ENCODE measurements around the gene TRAPPC2L. TPM values are rescaled to one million over a fixed set of nuclear protein-coding genes. Genes with fewer than 3 reads are reported as not detected.

TRAPPC2L gene
- total and polyA plus RNA-seq, 2 of the 13 experiments (the other 11 are each of a cell fraction or from before 2014, with no cell fraction given) = 96.3 to 107 TPM

DNA sequence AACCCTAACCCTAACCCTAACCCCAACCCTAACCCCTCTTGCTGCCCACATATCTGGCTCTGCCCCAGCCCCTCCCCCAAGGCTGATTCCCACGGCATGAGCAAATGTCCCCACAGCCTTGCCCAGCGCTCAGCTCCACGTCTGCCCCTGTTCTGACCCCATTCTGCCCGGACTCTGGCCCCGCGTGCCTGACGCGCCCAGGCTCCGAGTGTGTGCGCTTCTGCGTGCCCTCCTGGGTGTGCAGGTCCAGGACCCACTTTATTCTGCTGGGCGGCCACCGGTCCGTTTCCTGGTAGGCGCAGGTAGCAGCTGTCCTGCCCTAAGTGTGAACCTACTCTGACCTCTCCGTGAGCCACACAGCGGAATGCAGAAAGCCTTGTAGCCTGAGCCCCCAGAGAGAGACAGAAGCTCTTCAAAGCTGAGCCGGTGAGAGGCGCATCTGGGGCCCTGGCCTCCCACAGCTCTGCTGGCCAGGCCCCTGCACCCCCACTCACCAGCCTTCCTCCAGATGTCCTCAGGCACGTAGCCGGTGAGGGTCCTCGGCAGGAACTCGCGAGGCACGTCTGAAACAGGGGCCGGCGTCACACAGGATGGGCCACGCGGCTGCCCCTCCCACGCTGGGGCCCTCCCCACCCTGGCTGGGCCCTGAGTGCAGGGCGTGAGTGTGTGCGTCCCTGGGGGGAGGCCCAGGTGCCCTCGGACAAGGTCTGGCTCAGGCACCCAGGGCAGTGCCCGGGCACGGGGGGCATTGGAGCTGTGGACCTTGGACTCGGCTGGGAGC, 23.5 kb downstream of the TRAPPC2L start (continued):
- TF ChIP-seq IRX3 (CRISPR knock-in tag; IDR thresholded peaks at IDR 0.05; ENCODE audit: borderline replicate concordance, low read depth) (no peak), KLF12 (CRISPR knock-in tag; IDR thresholded peaks at IDR 0.05; ENCODE audit: borderline replicate concordance) (no peak), BRCA1 (CRISPR knock-in tag; IDR thresholded peaks at IDR 0.05) (no peak), ZNF577 (CRISPR knock-in tag; IDR thresholded peaks at IDR 0.05; ENCODE audit: borderline replicate concordance, low read depth) (no peak), MTF2 (CRISPR knock-in tag; IDR thresholded peaks at IDR 0.05; ENCODE audit: borderline replicate concordance) (0 out of 2 replicates have a peak, but pooled peaks have one; percentile 11), ZNF768 (CRISPR knock-in tag; IDR thresholded peaks at IDR 0.05) (0 out of 2 replicates have a peak, but pooled peaks have one; percentile 20), ZNF678 (CRISPR knock-in tag; IDR thresholded peaks at IDR 0.05) (no peak), NR1H2 (CRISPR knock-in tag; IDR thresholded peaks at IDR 0.05; ENCODE audit: borderline replicate concordance, low read depth) (no peak), MTA1 (CRISPR knock-in tag; IDR thresholded peaks at IDR 0.05; ENCODE audit: borderline replicate concordance) (0 out of 2 replicates have a peak, but pooled peaks have one; percentile 19), ZNF367 (CRISPR knock-in tag; IDR thresholded peaks at IDR 0.05; ENCODE audit: borderline replicate concordance) (no peak), KLF15 (CRISPR knock-in tag; IDR thresholded peaks at IDR 0.05; ENCODE audit: borderline replicate concordance) (no peak), SAFB2 (CRISPR knock-in tag; IDR thresholded peaks at IDR 0.05; ENCODE audit: borderline replicate concordance, low read depth) (no peak), ATF1 (CRISPR knock-in tag; IDR thresholded peaks at IDR 0.05) (no peak), TRIM24 (CRISPR knock-in tag; IDR thresholded peaks at IDR 0.05) (no peak)
- TF ChIP-seq, protein P1, sequence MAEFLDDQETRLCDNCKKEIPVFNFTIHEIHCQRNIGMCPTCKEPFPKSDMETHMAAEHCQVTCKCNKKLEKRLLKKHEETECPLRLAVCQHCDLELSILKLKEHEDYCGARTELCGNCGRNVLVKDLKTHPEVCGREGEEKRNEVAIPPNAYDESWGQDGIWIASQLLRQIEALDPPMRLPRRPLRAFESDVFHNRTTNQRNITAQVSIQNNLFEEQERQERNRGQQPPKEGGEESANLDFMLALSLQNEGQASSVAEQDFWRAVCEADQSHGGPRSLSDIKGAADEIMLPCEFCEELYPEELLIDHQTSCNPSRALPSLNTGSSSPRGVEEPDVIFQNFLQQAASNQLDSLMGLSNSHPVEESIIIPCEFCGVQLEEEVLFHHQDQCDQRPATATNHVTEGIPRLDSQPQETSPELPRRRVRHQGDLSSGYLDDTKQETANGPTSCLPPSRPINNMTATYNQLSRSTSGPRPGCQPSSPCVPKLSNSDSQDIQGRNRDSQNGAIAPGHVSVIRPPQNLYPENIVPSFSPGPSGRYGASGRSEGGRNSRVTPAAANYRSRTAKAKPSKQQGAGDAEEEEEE (CRISPR knock-in tag; IDR thresholded peaks at IDR 0.05; ENCODE audit: borderline replicate concordance) = no peak
- TF ChIP-seq, protein P2, sequence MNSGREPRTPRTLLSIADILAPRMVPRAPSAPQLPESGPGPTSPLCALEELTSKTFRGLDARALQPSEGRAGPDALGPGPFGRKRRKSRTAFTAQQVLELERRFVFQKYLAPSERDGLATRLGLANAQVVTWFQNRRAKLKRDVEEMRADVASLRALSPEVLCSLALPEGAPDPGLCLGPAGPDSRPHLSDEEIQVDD (CRISPR knock-in tag; IDR thresholded peaks at IDR 0.05; ENCODE audit: borderline replicate concordance) = no peak
- TF ChIP-seq, protein P3, sequence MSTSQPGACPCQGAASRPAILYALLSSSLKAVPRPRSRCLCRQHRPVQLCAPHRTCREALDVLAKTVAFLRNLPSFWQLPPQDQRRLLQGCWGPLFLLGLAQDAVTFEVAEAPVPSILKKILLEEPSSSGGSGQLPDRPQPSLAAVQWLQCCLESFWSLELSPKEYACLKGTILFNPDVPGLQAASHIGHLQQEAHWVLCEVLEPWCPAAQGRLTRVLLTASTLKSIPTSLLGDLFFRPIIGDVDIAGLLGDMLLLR (CRISPR knock-in tag; IDR thresholded peaks at IDR 0.05) = no peak
- TF ChIP-seq, protein P4, sequence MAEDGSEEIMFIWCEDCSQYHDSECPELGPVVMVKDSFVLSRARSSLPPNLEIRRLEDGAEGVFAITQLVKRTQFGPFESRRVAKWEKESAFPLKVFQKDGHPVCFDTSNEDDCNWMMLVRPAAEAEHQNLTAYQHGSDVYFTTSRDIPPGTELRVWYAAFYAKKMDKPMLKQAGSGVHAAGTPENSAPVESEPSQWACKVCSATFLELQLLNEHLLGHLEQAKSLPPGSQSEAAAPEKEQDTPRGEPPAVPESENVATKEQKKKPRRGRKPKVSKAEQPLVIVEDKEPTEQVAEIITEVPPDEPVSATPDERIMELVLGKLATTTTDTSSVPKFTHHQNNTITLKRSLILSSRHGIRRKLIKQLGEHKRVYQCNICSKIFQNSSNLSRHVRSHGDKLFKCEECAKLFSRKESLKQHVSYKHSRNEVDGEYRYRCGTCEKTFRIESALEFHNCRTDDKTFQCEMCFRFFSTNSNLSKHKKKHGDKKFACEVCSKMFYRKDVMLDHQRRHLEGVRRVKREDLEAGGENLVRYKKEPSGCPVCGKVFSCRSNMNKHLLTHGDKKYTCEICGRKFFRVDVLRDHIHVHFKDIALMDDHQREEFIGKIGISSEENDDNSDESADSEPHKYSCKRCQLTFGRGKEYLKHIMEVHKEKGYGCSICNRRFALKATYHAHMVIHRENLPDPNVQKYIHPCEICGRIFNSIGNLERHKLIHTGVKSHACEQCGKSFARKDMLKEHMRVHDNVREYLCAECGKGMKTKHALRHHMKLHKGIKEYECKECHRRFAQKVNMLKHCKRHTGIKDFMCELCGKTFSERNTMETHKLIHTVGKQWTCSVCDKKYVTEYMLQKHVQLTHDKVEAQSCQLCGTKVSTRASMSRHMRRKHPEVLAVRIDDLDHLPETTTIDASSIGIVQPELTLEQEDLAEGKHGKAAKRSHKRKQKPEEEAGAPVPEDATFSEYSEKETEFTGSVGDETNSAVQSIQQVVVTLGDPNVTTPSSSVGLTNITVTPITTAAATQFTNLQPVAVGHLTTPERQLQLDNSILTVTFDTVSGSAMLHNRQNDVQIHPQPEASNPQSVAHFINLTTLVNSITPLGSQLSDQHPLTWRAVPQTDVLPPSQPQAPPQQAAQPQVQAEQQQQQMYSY (CRISPR knock-in tag; IDR thresholded peaks at IDR 0.05) = no peak
- TF ChIP-seq, protein P5, sequence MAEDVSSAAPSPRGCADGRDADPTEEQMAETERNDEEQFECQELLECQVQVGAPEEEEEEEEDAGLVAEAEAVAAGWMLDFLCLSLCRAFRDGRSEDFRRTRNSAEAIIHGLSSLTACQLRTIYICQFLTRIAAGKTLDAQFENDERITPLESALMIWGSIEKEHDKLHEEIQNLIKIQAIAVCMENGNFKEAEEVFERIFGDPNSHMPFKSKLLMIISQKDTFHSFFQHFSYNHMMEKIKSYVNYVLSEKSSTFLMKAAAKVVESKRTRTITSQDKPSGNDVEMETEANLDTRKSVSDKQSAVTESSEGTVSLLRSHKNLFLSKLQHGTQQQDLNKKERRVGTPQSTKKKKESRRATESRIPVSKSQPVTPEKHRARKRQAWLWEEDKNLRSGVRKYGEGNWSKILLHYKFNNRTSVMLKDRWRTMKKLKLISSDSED (CRISPR knock-in tag; IDR thresholded peaks at IDR 0.05) = 0 out of 2 replicates have a peak, but pooled peaks have one; percentile 73
- TF ChIP-seq, protein P6, sequence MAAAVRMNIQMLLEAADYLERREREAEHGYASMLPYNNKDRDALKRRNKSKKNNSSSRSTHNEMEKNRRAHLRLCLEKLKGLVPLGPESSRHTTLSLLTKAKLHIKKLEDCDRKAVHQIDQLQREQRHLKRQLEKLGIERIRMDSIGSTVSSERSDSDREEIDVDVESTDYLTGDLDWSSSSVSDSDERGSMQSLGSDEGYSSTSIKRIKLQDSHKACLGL (CRISPR knock-in tag; IDR thresholded peaks at IDR 0.05) = no peak

Data from HepG2 (cell line).